SK-N-SH treated with all-trans-retinoic acid at 6 μM for 48 hours (cell line): ENCODE measurements around the gene ATPAF1.

Experiments used
- ATAC-seq: fragments of 200-7000 bp; cut with Tn5 transposase; 3 replicates; pipeline ENCODE4 v1.9.1; 2020; ENCODE audit warnings: mild to moderate bottlenecking, moderate library complexity
- ARNTL ChIP-seq: fragments of 450-650 bp; formaldehyde crosslinking; IDR thresholded peaks from 2 replicates; pipeline ENCODE4 v1.5.0; 2020; ENCODE audit warnings: low read depth, mild to moderate bottlenecking, moderate library complexity, borderline replicate concordance
- BACH2 ChIP-seq: fragments of 250-450 bp; sonication (Bioruptor Pico); IDR thresholded peaks from 2 replicates; pipeline ENCODE4 v1.9.0; 2021; ENCODE audit warnings: mild to moderate bottlenecking, borderline replicate concordance
- CSDC2 ChIP-seq: fragments of 250-450 bp; sonication (Bioruptor Pico); IDR thresholded peaks from 2 replicates; pipeline ENCODE4 v1.5.0; 2020; ENCODE audit warnings: mild to moderate bottlenecking, moderate library complexity
- CSRNP3 ChIP-seq: fragments of 250-450 bp; sonication (Bioruptor Pico); IDR thresholded peaks from 2 replicates; pipeline ENCODE4 v1.5.1; 2021; ENCODE audit warnings: mild to moderate bottlenecking, moderate library complexity
- ESRRG ChIP-seq: fragments of 250-450 bp; sonication (Bioruptor Pico); IDR thresholded peaks from 2 replicates; pipeline ENCODE4 v1.6.1; 2021; ENCODE audit warnings: mild to moderate bottlenecking
- GLIS3 ChIP-seq: fragments of 250-450 bp; sonication (Bioruptor Pico); IDR thresholded peaks from 2 replicates; pipeline ENCODE4 v1.5.0; 2020; ENCODE audit warnings: mild to moderate bottlenecking, moderate library complexity
- ISL1 ChIP-seq: fragments of 250-450 bp; sonication (Bioruptor Pico); IDR thresholded peaks from 2 replicates; pipeline ENCODE4 v2.1.2; 2022; ENCODE audit warnings: mild to moderate bottlenecking, moderate library complexity
- OSR1 ChIP-seq: fragments of 250-450 bp; sonication (Bioruptor Pico); IDR thresholded peaks from 2 replicates; pipeline ENCODE4 v1.8.0; 2022; ENCODE audit warnings: moderate library complexity, mild to moderate bottlenecking, inconsistent platforms
- PATZ1 ChIP-seq: fragments of 250-450 bp; sonication (Bioruptor Pico); IDR thresholded peaks from 2 replicates; pipeline ENCODE4 v1.8.0; 2020; ENCODE audit warnings: mild to moderate bottlenecking, moderate library complexity, borderline replicate concordance
- POU6F1 ChIP-seq: fragments of 250-450 bp; sonication (Bioruptor Pico); IDR thresholded peaks from 2 replicates; pipeline ENCODE4 v1.8.0; 2021; ENCODE audit warnings: low read depth, mild to moderate bottlenecking, moderate library complexity, borderline replicate concordance
- PPARA ChIP-seq: fragments of 250-450 bp; sonication (Bioruptor Pico); IDR thresholded peaks from 2 replicates; pipeline ENCODE4 v1.5.0; 2020; ENCODE audit warnings: mild to moderate bottlenecking, borderline replicate concordance
- RARB ChIP-seq: fragments of 250-450 bp; sonication (Bioruptor Pico); IDR thresholded peaks from 2 replicates; pipeline ENCODE4 v1.8.0; 2021; ENCODE audit warnings: mild to moderate bottlenecking, moderate library complexity
- SNAI2 ChIP-seq: fragments of 250-450 bp; sonication (Bioruptor Pico); IDR thresholded peaks from 2 replicates; pipeline ENCODE4 v1.5.0; 2020; ENCODE audit warnings: mild to moderate bottlenecking, moderate library complexity
- TOX ChIP-seq: fragments of 250-450 bp; sonication (Bioruptor Pico); IDR thresholded peaks from 2 replicates; pipeline ENCODE4 v1.8.0; 2021; ENCODE audit warnings: mild to moderate bottlenecking, moderate library complexity, borderline replicate concordance
- TSHZ2 ChIP-seq: fragments of 250-450 bp; sonication (Bioruptor Pico); IDR thresholded peaks from 2 replicates; pipeline ENCODE4 v1.5.0; 2020; ENCODE audit warnings: mild to moderate bottlenecking, moderate library complexity
- ZC3H10 ChIP-seq: fragments of 250-450 bp; sonication (Bioruptor Pico); IDR thresholded peaks from 2 replicates; pipeline ENCODE4 v1.5.1; 2021; ENCODE audit warnings: mild to moderate bottlenecking, moderate library complexity
- ZFP30 ChIP-seq: fragments of 450-650 bp; formaldehyde crosslinking; IDR thresholded peaks from 2 replicates; pipeline ENCODE4 v1.5.0; 2022; ENCODE audit warnings: mild to moderate bottlenecking, moderate library complexity
- ZNF70 ChIP-seq: fragments of 450-650 bp; formaldehyde crosslinking; IDR thresholded peaks from 2 replicates; pipeline ENCODE4 v1.5.0; 2020; ENCODE audit warnings: mild to moderate bottlenecking, moderate library complexity
- ZNF8 ChIP-seq: fragments of 450-650 bp; formaldehyde crosslinking; IDR thresholded peaks from 2 replicates; pipeline ENCODE4 v1.5.0; 2020; ENCODE audit warnings: mild to moderate bottlenecking, moderate library complexity

ATPAF1 gene

GRCh38 chr1:46583494-46583893 lies 84.7 kb downstream of the ATPAF1 start:
- no peak for ATAC-seq
- no peak for TF ChIP-seq ISL1 (CRISPR knock-in tag)
- no peak for TF ChIP-seq BACH2 (CRISPR knock-in tag)
- TF ChIP-seq ESRRG = no peak
- no peak for TF ChIP-seq SNAI2 (CRISPR knock-in tag)
- TF ChIP-seq ZNF8 (CRISPR knock-in tag) = no peak
- no peak for TF ChIP-seq OSR1 (CRISPR knock-in tag)
- TF ChIP-seq ARNTL = no peak
- no peak for TF ChIP-seq ZNF70 (CRISPR knock-in tag)
- no peak for TF ChIP-seq CSDC2 (CRISPR knock-in tag)
- TF ChIP-seq PPARA (CRISPR knock-in tag) = no peak
- no peak for TF ChIP-seq PATZ1
- TF ChIP-seq RARB = no peak
- no peak for TF ChIP-seq GLIS3 (CRISPR knock-in tag)
- TF ChIP-seq ZFP30 (CRISPR knock-in tag) = no peak
- no peak for TF ChIP-seq POU6F1
- no peak for TF ChIP-seq TOX
- no peak for TF ChIP-seq TSHZ2 (CRISPR knock-in tag)

- TF ChIP-seq PATZ1 = no peak
- no peak for TF ChIP-seq PPARA (CRISPR knock-in tag)
- no peak for TF ChIP-seq ESRRG
- TF ChIP-seq ZNF70 (CRISPR knock-in tag) = no peak
- no peak for TF ChIP-seq TOX
- no peak for TF ChIP-seq ISL1 (CRISPR knock-in tag)
- TF ChIP-seq POU6F1 = no peak
- TF ChIP-seq ZNF8 (CRISPR knock-in tag) = no peak
- TF ChIP-seq CSRNP3 (CRISPR knock-in tag) = no peak
- TF ChIP-seq OSR1 (CRISPR knock-in tag) = no peak
- TF ChIP-seq BACH2 (CRISPR knock-in tag) = no peak
- TF ChIP-seq ZC3H10 = no peak
- ATAC-seq = no peak
Observed at GRCh38 chr1:46582972-46583371, 85.2 kb downstream of the ATPAF1 start.
